Measurements from ENCODE around the gene TXNIP. TPM values are rescaled to one million over a fixed set of nuclear protein-coding genes. Genes with fewer than 3 reads are reported as not detected.

TXNIP gene
- total and polyA plus RNA-seq, 8 donors = 105 to 491 (median 255) TPM

GRCh38 chr1:145978471-145978853, 17.9 kb downstream of the TXNIP start:
- peak overlapping the region; percentile 38 to 92 (median 82) for H3K27ac ChIP-seq
- peak overlapping the region in 2 of 4 donors; percentile 12 to 17 for H3K4me3 ChIP-seq
- FAIRE-seq (no peak), ATAC-seq (no peak), DNase-seq (no peak)
- intact Hi-C loops (cut with DNase I) = loop anchor here in 1 of 3 donors (5.0 kb wide), 1 partner anchor 34 kb away; no protein-coding TSS in a partner anchor
- no peaks in the 10 kb centered on the region for H3K9me3 ChIP-seq
- H3K27me3 ChIP-seq = no peaks in the 10 kb centered on the region
- no peaks in the 10 kb centered on the region for H3K36me3 ChIP-seq
- no peak for TF ChIP-seq CTCF (IDR thresholded peaks at IDR 0.05)
- H3K4me1 ChIP-seq = peaks cover 42 to 53% (median 44%) of the 10 kb centered on the region in 3 donors

- DNase-seq = peak in 5 of 6 donors; percentile 62 to 79 (median 70)
- Histone ChIP-seq H3K4me1 (peaks cover 37 to 47% (median 39%) of the 10 kb centered on the region in 3 donors), H3K27ac (peak overlapping the region; percentile 38 to 92 (median 82)), H3K36me3 (no peaks in the 10 kb centered on the region), H3K4me3 (no peak overlapping the region), H3K27me3 (no peaks in the 10 kb centered on the region), H3K9me3 (no peaks in the 10 kb centered on the region)
- intact Hi-C loops (cut with DNase I) = loop anchor here in 1 of 3 donors (5.0 kb wide), 1 partner anchor 35 kb away; no protein-coding TSS in a partner anchor
- no peak for FAIRE-seq
- peak; percentile 66 to 81 (median 77) for TF ChIP-seq CTCF (IDR thresholded peaks at IDR 0.05)
- 20 to 27% methylated on average over 9 of the region's 9 CpGs for WGBS, 2 donors
- ATAC-seq = peak; percentile 51 to 78 (median 74)
Measured at GRCh38 chr1:145977486-145978470, 18.6 kb downstream of the TXNIP start.

- H3K27me3 ChIP-seq = no peaks in the 10 kb centered on the region
- ATAC-seq (no peak), FAIRE-seq (no peak), DNase-seq (peak in 1 of 6 donors; percentile 12)
- TF ChIP-seq CTCF (IDR thresholded peaks at IDR 0.05) = no peak
- no peak overlapping the region for H3K27ac ChIP-seq
- no peaks in the 10 kb centered on the region for H3K36me3 ChIP-seq
- H3K9me3 ChIP-seq = no peaks in the 10 kb centered on the region
- intact Hi-C loops (cut with DNase I) = loop anchor here in 1 of 3 donors (5.0 kb wide), 1 partner anchor 35 kb away; no protein-coding TSS in a partner anchor
- WGBS, 2 donors = 77 to 79% methylated on average over 5 of the region's 5 CpGs
- H3K4me3 ChIP-seq = no peak overlapping the region
- peaks cover 30 to 39% (median 32%) of the 10 kb centered on the region in 3 donors for H3K4me1 ChIP-seq
Measured at GRCh38 chr1:145977016-145977415, 19.4 kb downstream of the TXNIP start.

GRCh38 chr1:145975216-145975615, 21.2 kb downstream of the TXNIP start:
- no peaks in the 10 kb centered on the region for H3K36me3 ChIP-seq
- FAIRE-seq (no peak), DNase-seq (peak in 1 of 6 donors; percentile 13), ATAC-seq (no peak)
- H3K9me3 ChIP-seq = no peaks in the 10 kb centered on the region
- 78 to 80% methylated on average over 4 of the region's 4 CpGs for WGBS, 2 donors
- TF ChIP-seq CTCF (IDR thresholded peaks at IDR 0.05) = no peak
- H3K27me3 ChIP-seq = no peaks in the 10 kb centered on the region
- intact Hi-C loops (cut with DNase I) = loop anchor here in 2 of 3 donors (2.0 to 5.0 kb wide), 2 partner anchors 34 to 37 kb away; no protein-coding TSS in a partner anchor
- peaks cover 20 to 23% (median 22%) of the 10 kb centered on the region in 3 donors for H3K4me1 ChIP-seq
- no peak overlapping the region for H3K27ac ChIP-seq
- H3K4me3 ChIP-seq = no peak overlapping the region
